ENCODE results near the gene ACIN1. TPM values are rescaled to one million over a fixed set of nuclear protein-coding genes. Genes with fewer than 3 reads are reported as not detected.

ACIN1 gene
- total and polyA plus RNA-seq, 10 of the 15 experiments (the other 5 are each of a cell fraction or from before 2014, with no cell fraction given), result 4.3 to 148 (median 93.4) TPM

DNA sequence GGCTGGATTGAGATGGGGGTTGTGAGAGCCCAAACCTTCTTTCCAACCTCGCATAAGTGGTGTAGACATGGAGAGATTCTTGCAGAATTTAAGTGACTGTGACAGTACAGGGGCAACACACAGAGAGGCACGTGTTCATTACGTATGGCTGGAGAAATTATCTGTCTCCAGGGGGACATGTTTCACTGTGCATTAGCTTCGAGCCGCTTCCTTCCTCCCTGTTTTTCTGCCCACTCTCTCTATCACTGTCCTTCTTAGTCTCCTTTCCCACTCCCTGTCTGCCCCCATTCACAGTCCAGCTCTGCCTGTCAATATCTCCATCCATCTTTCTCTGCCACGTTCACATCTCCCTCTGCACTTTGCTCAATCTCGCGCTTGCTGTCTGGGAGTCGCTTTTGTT lies 73.5 kb downstream of the ACIN1 start:
- H3K4me1 ChIP-seq (ENCODE audit: control insufficient read depth, insufficient read depth, low read length), result no peaks in the 10 kb centered on the region
- POLR2A ChIA-PET, result no interaction called here

More for the DNA sequence above, 73.5 kb downstream of the ACIN1 start:
- TF ChIP-seq IKZF1 (conservative IDR thresholded peaks at IDR 0.05), result no peak
- TF ChIP-seq MEF2B (IDR thresholded peaks at IDR 0.05; ENCODE audit: partially characterized antibody, poor library complexity, severe bottlenecking), result no peak
- TF ChIP-seq SMAD5 (IDR thresholded peaks at IDR 0.05; ENCODE audit: low read depth), result no peak
- TF ChIP-seq, protein P1, sequence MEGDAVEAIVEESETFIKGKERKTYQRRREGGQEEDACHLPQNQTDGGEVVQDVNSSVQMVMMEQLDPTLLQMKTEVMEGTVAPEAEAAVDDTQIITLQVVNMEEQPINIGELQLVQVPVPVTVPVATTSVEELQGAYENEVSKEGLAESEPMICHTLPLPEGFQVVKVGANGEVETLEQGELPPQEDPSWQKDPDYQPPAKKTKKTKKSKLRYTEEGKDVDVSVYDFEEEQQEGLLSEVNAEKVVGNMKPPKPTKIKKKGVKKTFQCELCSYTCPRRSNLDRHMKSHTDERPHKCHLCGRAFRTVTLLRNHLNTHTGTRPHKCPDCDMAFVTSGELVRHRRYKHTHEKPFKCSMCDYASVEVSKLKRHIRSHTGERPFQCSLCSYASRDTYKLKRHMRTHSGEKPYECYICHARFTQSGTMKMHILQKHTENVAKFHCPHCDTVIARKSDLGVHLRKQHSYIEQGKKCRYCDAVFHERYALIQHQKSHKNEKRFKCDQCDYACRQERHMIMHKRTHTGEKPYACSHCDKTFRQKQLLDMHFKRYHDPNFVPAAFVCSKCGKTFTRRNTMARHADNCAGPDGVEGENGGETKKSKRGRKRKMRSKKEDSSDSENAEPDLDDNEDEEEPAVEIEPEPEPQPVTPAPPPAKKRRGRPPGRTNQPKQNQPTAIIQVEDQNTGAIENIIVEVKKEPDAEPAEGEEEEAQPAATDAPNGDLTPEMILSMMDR (IDR thresholded peaks at IDR 0.05 in 2 of 3, conservative IDR thresholded peaks at IDR 0.05 in 1 of 3; ENCODE audit: control insufficient read depth in 2 of 3, extremely low read depth in 1 of 3, insufficient read depth in 1 of 3, low read depth in 3 of 3, low read length in 3 of 3), result no peak
- TF ChIP-seq SIX5 (IDR thresholded peaks at IDR 0.05; ENCODE audit: low read depth, low read length, severe bottlenecking), result no peak
- no peak for TF ChIP-seq RAD21 (IDR thresholded peaks at IDR 0.05; ENCODE audit: insufficient read depth, low read depth, low read length)
- no peak for TF ChIP-seq SIN3A (IDR thresholded peaks at IDR 0.05; ENCODE audit: low read depth, low read length)
- Histone ChIP-seq H3K79me2 (ENCODE audit: control insufficient read depth, insufficient read depth, low read length) (no peaks in the 10 kb centered on the region), H3K36me3 (ENCODE audit: control insufficient read depth in 2 of 2, insufficient read depth in 2 of 2, low read length in 1 of 2) (peaks cover 5 to 20% of the 10 kb centered on the region in 2 experiments), H3K4me2 (ENCODE audit: control insufficient read depth, insufficient read depth) (no peak overlapping the region), H2AFZ (ENCODE audit: control insufficient read depth, low read depth, low read length) (no peak overlapping the region), H3K9ac (ENCODE audit: control insufficient read depth, insufficient read depth, low read length) (no peak overlapping the region), H3K4me3 (no peak overlapping the region), H4K20me1 (ENCODE audit: control insufficient read depth, insufficient read depth) (no peaks in the 10 kb centered on the region), H3K27ac (ENCODE audit: control insufficient read depth, insufficient read depth) (no peak overlapping the region), H3K27me3 (replicated peaks in 1 of 2; ENCODE audit: control insufficient read depth in 2 of 2, insufficient read depth in 2 of 2, low read length in 1 of 2) (no peaks in the 10 kb centered on the region), H3K9me3 (replicated peaks; ENCODE audit: control insufficient read depth, insufficient read depth, low read length) (no peaks in the 10 kb centered on the region)
- RAD21 ChIA-PET (ENCODE audit: unreplicated experiment), result no interaction called here
- SMC1A ChIA-PET (ENCODE audit: uncharacterized antibody, unreplicated experiment), result interaction anchor here (1.5 to 1.6 kb wide), 3 partner anchors 13 to 26 kb away, joined by 3 to 5 read pairs (median 5); no protein-coding TSS in a partner anchor
- WGBS (ENCODE audit: insufficient coverage, insufficient replicate concordance, low lambda C conversion rate, missing lambda C conversion rate), result 100% methylated on average over 9 of the region's 9 CpGs
- CTCF ChIA-PET, result interaction anchor here (0.6 to 5.5 kb wide), 3 partner anchors 19 to 37 kb away, joined by 3 to 43 read pairs (median 4); no protein-coding TSS in a partner anchor
- DNase-seq (ENCODE audit: low read depth, low spot score) (no peak), FAIRE-seq (no peak), ATAC-seq (no peak)
- in situ Hi-C loops (cut with MboI) (no loop called here), intact Hi-C loops (cut with micrococcal nuclease; ENCODE audit: unreplicated experiment) (no loop called here)
- no TSS peak for BruUV-seq (replicated peaks)

All from GM12878 (cell line).